ENCODE measurements around the gene GABBR2.
A peak's percentile ranks its signal among the peaks of the same experiment; 100 is the strongest.

The GABBR2 gene

GRCh38 chr9:98385751-98386150 lies 323.0 kb downstream of the GABBR2 start:
- DNase-seq, result no peak

- DNase-seq, result no peak
Observed at GRCh38 chr9:98383758-98384157, 325.0 kb downstream of the GABBR2 start.

- no peak for DNase-seq
Observed at GRCh38 chr9:98381311-98382103, 327.2 kb downstream of the GABBR2 start.

- no peak for DNase-seq
Observed at GRCh38 chr9:98380065-98380681, 328.6 kb downstream of the GABBR2 start.

- DNase-seq, result no peak
Observed at GRCh38 chr9:98379572-98379971, 329.2 kb downstream of the GABBR2 start.

- DNase-seq, result no peak
Observed at GRCh38 chr9:98378794-98379193, 329.9 kb downstream of the GABBR2 start.

GRCh38 chr9:98378206-98378780 lies 330.4 kb downstream of the GABBR2 start:
- no peak for DNase-seq

GRCh38 chr9:98375138-98375726 lies 333.5 kb downstream of the GABBR2 start:
- DNase-seq, result peak; percentile 48

- no peak for DNase-seq
Observed at GRCh38 chr9:98374385-98375051, 334.2 kb downstream of the GABBR2 start.

GRCh38 chr9:98373609-98374008 lies 335.1 kb downstream of the GABBR2 start:
- peak; percentile 27 for DNase-seq

- no peak for DNase-seq
Observed at GRCh38 chr9:98372077-98372836, 336.5 kb downstream of the GABBR2 start.

- no peak for DNase-seq
Observed at GRCh38 chr9:98370976-98371315, 337.8 kb downstream of the GABBR2 start.

- no peak for DNase-seq
Observed at GRCh38 chr9:98370300-98370975, 338.3 kb downstream of the GABBR2 start.

GRCh38 chr9:98369896-98370295 lies 338.8 kb downstream of the GABBR2 start:
- DNase-seq, result no peak

GRCh38 chr9:98369471-98369870 lies 339.3 kb downstream of the GABBR2 start:
- no peak for DNase-seq

GRCh38 chr9:98369066-98369425 lies 339.7 kb downstream of the GABBR2 start:
- no peak for DNase-seq

- no peak for DNase-seq
Observed at GRCh38 chr9:98368366-98369065, 340.2 kb downstream of the GABBR2 start.

- no peak for DNase-seq
Observed at GRCh38 chr9:98367923-98368322, 340.8 kb downstream of the GABBR2 start.

- DNase-seq, result no peak
Observed at GRCh38 chr9:98367371-98367900, 341.3 kb downstream of the GABBR2 start.

- peak; percentile 42 for DNase-seq
Observed at GRCh38 chr9:98365781-98366180, 343.0 kb downstream of the GABBR2 start.

GRCh38 chr9:98365227-98365669 lies 343.5 kb downstream of the GABBR2 start:
- DNase-seq, result peak; percentile 48
